NCI-H2196 (cell line): ENCODE measurements around the gene FOXS1.

Experiments
- DNase-seq: peaks from one replicate; lab custom pipeline; 2025; ENCODE audit not compliant: unreplicated experiment; lab: John Stamatoyannopoulos, UW

Gene FOXS1

DNA sequence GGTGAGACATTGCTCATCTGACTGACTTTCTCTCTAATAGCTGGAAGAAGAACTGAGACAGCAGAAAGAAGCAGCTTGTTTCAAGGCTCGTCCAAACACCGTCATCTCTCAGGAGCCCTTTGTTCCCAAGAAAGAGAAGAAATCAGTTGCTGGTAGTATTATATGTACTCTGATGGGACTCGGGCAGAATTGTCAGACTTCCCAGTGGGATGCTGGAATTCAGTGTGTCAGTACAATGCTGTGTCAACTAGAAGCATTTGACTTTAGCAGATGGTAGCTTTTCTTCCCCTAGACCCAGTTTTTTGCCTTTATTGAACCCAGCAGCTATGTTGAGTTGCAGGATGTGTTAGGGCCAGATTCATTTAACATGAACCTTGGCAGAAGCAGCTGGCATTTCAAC, 48.0 kb downstream of the FOXS1 start:
- DNase-seq = no peak
